Stimulated activated naive CD8-positive, alpha-beta T cell treated with anti-CD3 and anti-CD28 coated beads, Interleukin-15, Interleukin-2, amounts not matched to agents 100 ng/mL and 50 ng/mL, for 24 hours (primary cell): Measurements from ENCODE around the gene PIANP.
"Not testable (repeated sequence)": the region's sequence is repeated elsewhere in the genome, so short reads cannot be mapped to it uniquely, and the experiment has no call there.

ENCODE experiments used
- H3K27ac Mint-ChIP-seq: one replicate; pipeline ENCODE4 v1.8.0; 2021; ENCODE audit warnings: mild to moderate bottlenecking, mixed read lengths
- H3K27me3 Mint-ChIP-seq: one replicate; pipeline ENCODE4 v1.8.0; 2021; ENCODE audit warnings: mixed read lengths
- H3K36me3 Mint-ChIP-seq: one replicate; pipeline ENCODE4 v1.8.0; 2021; ENCODE audit warnings: low read depth, mixed read lengths
- H3K4me1 Mint-ChIP-seq: one replicate; pipeline ENCODE4 v1.8.0; 2021; ENCODE audit warnings: low read depth, mixed read lengths
- H3K4me3 Mint-ChIP-seq: one replicate; pipeline ENCODE4 v1.8.0; 2021; ENCODE audit warnings: mild to moderate bottlenecking, mixed read lengths
- H3K9me3 Mint-ChIP-seq: one replicate; pipeline ENCODE4 v1.8.0; 2021; ENCODE audit warnings: mixed read lengths

The PIANP gene

DNA sequence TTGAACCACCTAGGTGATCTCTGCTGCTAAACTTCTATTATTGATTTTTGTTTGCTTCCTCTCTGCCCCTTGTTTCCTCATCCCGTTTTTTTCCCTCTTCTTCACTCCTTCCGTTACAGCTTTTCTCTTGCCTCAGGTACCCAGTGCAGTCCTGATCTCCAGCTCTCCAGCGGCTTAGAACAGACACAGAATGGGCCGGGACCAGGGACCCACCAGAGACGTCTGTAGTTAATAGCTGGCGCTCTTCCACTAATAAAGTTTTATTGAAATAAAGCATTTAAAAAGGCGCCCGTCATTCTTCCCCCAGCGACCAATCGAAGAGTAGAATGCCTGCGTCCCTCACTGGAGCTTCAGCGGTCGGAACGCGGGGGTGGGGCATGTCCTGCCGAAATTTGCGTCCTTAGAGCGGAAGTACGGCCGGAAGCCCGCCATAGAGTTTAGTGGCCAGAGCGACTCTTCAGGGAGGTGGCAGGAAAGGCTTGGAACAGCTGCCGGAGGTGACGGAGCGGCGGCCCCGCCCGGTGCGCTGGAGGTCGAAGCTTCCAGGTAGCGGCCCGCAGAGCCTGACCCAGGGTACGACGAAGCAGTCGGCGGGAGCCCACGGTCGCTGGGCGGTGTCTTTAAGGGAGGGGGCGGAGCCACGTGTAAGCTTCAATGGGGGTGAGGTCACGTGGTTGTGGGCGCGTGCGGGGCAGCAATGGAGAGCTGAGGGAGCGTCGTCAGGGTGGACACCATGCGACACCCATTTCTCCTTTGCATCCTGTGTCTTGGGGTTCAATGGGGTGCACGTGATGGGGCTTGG is 23.2 kb upstream of the PIANP start, which contains the start of gene COPS7A:
Gene COPS7A, plus strand, starts transcription at position 440 of the 802 bp plus-strand sequence. CDS start 611 bp downstream, outside the sequence.
- Mint-ChIP-seq H3K9me3 (no peaks in the 10 kb centered on the region), H3K36me3 (peaks cover 21% of the 10 kb centered on the region), H3K27ac (peak within 1 kb of the TSS; percentile 91), H3K27me3 (no peaks in the 10 kb centered on the region), H3K4me3 (peak within 1 kb of the TSS; percentile 88), H3K4me1 (peaks cover 31% of the 10 kb centered on the region)

DNA sequence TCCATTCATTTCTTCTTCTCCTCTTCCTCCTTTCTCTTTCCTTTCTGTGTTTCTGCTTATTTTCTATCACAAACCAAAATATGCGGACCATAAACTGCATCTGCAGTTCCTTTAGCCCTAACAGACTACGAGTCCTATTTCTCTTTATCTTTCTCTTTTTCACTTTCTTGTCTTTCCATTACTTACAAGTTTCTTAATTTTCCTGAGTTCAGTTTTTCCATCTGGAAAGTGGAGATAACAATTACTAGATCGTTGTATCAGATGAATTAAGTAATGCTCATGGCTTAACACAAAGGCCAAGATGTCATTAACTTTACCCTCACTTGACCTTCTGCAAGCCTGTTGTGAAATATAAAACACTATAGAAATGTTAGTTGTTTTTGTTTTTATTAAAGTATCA is 22.2 kb upstream of the PIANP start:
- peak overlapping the region; percentile 88 for H3K4me3 Mint-ChIP-seq
- peaks cover 31% of the 10 kb centered on the region for H3K4me1 Mint-ChIP-seq
- no peaks in the 10 kb centered on the region for H3K9me3 Mint-ChIP-seq
- H3K27ac Mint-ChIP-seq, result no peak overlapping the region
- no peaks in the 10 kb centered on the region for H3K27me3 Mint-ChIP-seq
- peaks cover 14% of the 10 kb centered on the region for H3K36me3 Mint-ChIP-seq

DNA sequence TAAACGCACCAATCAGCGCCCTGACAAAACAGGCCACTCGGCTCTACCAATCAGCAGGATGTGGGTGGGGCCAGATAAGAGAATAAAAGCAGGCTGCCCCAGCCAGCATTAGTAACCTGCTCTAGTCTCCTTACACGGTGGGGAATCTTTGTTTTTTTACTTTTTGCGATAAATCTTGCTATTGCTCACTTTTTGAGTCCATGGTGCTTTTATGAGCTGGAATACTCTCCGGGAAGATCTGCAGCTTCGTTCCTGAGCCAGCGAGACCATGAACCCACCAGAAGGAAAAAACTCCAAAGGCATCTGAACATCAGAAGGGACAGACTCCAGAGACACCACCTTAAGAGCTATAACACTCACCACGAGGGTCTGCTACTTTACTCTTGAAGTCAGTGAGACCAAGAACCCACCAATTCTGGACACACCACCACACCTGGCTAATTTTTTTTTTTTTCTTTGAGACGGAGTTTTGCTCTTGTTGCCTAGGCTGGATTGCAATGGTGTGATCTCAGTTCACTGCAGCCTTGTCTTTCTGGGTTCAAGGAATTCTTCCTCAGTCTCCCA is 16.3 kb upstream of the PIANP start:
- peaks cover 3% of the 10 kb centered on the region for H3K27me3 Mint-ChIP-seq
- no peaks in the 10 kb centered on the region for H3K9me3 Mint-ChIP-seq
- H3K27ac Mint-ChIP-seq, result no peak overlapping the region
- H3K4me3 Mint-ChIP-seq, result no peak overlapping the region
- no peaks in the 10 kb centered on the region for H3K4me1 Mint-ChIP-seq
- H3K36me3 Mint-ChIP-seq, result no peaks in the 10 kb centered on the region

DNA sequence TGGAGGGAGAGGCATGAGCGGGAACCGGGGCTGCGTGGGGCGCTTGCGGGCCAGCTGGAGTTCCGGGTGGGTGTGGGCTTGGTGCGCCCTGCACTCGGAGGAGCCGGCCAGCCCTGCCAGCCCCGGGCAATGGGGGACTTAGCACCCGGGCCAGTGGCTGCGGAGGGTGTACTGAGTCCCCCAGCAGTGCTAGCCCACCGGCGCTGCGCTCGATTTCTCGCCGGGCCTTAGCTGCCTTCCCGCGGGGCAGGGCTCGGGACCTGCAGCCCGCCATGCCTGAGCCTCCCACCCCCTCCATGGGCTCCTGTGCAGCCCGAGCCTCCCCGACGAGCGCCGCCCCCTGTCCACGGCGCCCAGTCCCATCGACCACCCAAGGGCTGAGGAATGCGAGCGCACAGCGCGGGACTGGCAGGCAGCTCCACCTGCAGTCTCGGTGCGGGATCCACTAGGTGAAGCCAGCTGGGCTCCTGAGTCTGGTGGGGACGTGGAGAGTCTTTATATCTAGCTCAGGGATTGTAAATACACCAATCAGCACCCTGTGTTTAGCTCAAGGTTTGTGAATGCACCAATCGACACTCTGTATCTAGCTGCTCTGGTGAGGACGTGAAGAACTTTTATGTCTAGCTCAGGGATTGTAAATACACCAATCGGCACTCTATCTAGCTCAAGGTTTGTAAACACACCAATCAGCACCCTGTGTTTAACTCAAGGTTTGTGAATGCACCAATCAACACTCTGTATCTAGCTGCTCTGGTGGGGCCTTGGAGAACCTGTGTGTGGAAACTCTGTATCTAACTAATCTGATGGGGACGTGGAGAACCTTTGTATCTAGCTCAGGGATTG is 15.6 kb upstream of the PIANP start:
- H3K4me3 Mint-ChIP-seq, H3K27ac Mint-ChIP-seq, H3K36me3 Mint-ChIP-seq, H3K27me3 Mint-ChIP-seq, H3K9me3 Mint-ChIP-seq, H3K4me1 Mint-ChIP-seq: not testable (repeated sequence)

DNA sequence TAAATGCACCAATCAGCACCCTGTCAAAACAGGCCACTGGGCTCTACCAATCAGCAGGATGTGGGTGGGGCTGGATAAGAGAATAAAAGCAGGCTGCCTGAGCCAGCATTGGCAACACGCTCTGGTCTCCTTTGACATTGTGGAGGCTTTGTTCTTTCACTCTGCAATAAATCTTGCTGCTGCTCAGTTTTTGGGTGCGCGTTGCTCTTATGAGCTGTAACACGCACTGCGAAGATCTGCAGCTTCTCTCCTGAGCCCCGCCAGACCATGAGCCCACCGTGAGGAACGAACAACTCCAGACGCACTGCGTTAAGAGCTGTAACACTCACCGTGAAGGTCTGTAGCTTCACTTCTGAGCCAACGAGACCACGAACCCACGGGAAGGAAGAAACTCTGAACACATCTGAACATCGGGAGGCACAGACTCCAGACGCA is 8.4 kb upstream of the PIANP start:
- peaks cover 6% of the 10 kb centered on the region for H3K4me1 Mint-ChIP-seq

DNA sequence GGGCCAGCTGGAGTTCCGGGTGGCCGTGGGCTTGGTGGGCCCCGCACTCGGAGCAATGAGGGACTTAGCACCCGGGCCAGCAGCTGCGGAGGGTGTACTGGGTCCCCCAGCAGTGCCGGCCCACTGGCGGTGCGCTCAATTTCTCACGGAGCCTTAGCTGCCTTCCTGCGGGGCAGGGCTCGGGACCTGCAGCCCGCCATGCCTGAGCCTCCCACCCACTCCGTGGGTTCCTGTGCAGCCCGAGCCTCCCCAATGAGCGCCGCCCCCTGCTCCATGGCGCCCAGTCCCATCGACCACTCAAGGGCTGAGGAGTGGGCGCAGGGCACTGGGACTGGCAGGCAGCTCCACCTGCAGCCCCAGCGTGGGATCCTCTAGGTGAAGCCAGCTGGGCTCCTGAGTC is 7.7 kb upstream of the PIANP start:
- not testable (repeated sequence) for H3K4me1 Mint-ChIP-seq, H3K27ac Mint-ChIP-seq, H3K4me3 Mint-ChIP-seq, H3K36me3 Mint-ChIP-seq, H3K9me3 Mint-ChIP-seq
- H3K27me3 Mint-ChIP-seq, result peaks cover 24% of the 10 kb centered on the region

More for the DNA sequence above, 8.4 kb upstream of the PIANP start:
- H3K9me3 Mint-ChIP-seq, result no peaks in the 10 kb centered on the region
- peak overlapping the region; percentile 64 for H3K4me3 Mint-ChIP-seq
- peaks cover 20% of the 10 kb centered on the region for H3K27me3 Mint-ChIP-seq
- no peaks in the 10 kb centered on the region for H3K36me3 Mint-ChIP-seq
- peak overlapping the region; percentile 75 for H3K27ac Mint-ChIP-seq

DNA sequence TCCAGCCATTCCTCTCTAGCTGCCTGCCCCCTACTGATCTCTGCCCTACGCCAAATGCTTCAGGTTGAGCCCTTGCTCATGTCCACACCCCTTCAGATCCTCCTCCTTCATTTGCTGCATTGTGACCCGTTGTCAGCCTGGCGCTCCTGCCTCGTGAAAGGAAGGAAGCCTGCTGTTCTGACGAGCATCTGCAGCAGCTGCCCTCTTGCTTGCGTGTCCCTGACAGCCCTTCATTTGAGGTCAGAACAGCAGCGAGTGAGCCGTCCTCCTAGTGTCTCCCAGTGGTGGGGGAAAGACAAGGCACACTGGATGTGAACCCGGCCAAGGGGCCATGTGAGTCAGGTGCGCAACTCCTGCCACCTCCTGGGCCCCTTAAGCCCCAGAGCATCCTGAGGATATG is 3.0 kb upstream of the PIANP start:
- Mint-ChIP-seq H3K4me1 (peaks cover 19% of the 10 kb centered on the region), H3K36me3 (no peaks in the 10 kb centered on the region), H3K9me3 (no peaks in the 10 kb centered on the region), H3K27ac (no peak overlapping the region), H3K4me3 (no peak overlapping the region), H3K27me3 (peaks cover 55% of the 10 kb centered on the region)

DNA sequence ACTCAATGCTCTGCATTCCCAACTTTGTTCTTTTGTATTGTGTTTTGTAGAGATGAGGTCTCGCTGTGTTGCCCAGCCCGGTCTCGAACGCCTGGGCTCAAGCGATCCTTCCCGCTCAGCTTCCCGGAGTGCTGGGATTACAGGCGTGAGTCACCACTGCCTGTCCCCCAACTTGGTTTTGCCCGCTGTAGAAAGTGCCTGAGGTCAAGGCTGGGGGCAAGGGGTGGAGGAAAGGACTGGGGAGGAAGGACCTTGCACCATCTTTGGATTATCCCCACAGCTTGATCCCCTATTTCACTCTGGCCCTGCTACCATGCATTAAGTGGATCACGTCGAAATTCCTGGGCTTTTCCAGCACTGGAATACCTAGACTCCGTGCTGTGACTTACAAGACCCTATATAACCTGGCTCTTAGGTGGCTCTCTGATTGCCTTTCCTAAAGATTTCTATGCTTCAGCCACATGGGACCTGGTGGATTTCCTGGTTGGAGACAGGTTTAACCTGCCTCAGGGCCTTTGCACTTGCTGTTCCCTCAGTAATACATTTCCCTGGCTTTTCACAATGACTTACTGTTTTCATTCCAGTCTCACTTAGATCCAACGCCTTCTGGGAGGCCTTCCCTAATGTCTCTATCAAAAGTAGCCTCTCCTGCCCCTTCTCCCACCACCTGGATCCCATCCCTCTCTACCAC is 608 bp upstream of the PIANP start:
- H3K36me3 Mint-ChIP-seq, result no peaks in the 10 kb centered on the region
- peak overlapping the region; percentile 75 for H3K4me3 Mint-ChIP-seq
- peaks cover 59% of the 10 kb centered on the region for H3K27me3 Mint-ChIP-seq
- no peaks in the 10 kb centered on the region for H3K9me3 Mint-ChIP-seq
- H3K27ac Mint-ChIP-seq, result no peak overlapping the region
- H3K4me1 Mint-ChIP-seq, result peaks cover 26% of the 10 kb centered on the region

DNA sequence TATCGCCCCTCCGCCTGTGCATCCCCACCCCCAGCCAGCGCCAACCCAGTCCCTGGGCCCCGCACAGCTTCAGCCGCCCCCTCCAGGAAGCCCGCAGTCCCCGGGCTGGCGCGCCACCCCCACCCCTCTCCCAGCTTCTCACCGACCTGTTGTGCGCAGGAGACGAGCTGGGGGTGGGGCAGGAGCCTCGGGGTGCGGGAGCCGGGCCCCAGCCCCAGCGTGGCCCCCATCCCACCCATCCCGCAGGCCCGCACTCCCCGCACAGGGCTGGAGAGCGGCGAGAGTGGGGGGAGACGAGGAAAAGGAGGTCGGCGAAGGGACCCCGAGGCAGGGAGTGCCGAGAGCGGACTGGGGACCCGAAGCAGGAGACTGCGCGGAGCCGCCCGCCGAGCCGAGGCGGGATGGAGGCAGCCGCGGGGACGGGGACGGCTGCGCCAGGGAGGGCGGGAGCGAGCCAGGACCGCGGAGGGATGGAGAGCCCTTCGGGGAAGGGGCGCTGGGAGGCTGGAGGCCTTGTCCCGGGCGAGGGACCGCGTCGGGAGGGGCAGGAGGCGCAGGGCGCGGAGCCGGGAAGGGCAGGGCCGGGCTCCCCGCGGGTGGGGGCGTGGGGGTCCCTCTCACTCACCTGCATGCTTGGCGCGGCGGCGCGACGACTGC is 498 bp downstream of the PIANP start:
- Mint-ChIP-seq H3K4me3 (peak overlapping the region; percentile 44), H3K27me3 (peaks cover 56% of the 10 kb centered on the region), H3K9me3 (no peaks in the 10 kb centered on the region), H3K4me1 (peaks cover 33% of the 10 kb centered on the region), H3K27ac (no peak overlapping the region), H3K36me3 (no peaks in the 10 kb centered on the region)

DNA sequence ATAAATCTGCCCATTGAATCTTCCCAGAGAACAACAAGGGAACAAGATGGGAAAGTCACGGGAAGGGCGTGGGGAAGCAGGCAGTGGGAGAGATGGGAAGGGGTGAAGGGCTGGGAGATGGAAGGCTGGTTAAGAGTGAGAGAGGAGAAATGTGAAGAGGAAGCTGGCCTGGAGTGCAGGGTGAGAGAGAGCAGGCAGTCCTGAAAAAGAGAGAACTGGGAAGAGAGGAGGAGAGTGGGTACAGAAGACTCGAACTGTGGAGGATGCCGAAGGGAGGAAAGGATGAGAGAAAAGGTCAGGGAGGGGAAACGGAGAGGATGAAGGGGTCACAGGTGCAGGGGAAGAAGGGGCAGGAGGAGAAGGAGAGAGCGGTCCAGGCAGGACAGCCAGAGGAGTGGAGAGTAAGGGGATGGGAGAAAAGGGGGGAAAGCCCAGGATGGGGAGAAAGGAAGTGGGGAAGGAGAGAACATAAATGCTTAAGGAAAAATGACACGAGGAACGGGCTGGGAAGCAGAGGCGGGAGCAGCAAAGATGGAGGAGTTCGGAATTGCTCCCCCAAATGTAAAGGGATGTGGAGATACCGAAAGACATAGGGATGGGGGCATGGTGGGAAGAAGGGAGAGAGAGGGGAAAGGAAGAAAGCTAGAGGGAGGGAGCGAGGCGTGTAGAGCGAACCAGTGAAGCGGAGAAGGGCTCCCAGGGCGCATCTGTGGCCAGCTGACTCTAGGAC is 1.2 kb downstream of the PIANP start:
- no peaks in the 10 kb centered on the region for H3K9me3 Mint-ChIP-seq
- H3K4me1 Mint-ChIP-seq, result peaks cover 33% of the 10 kb centered on the region
- H3K27me3 Mint-ChIP-seq, result peaks cover 50% of the 10 kb centered on the region
- H3K36me3 Mint-ChIP-seq, result no peaks in the 10 kb centered on the region
- H3K27ac Mint-ChIP-seq, result peak overlapping the region; percentile 42
- peak overlapping the region; percentile 44 for H3K4me3 Mint-ChIP-seq

DNA sequence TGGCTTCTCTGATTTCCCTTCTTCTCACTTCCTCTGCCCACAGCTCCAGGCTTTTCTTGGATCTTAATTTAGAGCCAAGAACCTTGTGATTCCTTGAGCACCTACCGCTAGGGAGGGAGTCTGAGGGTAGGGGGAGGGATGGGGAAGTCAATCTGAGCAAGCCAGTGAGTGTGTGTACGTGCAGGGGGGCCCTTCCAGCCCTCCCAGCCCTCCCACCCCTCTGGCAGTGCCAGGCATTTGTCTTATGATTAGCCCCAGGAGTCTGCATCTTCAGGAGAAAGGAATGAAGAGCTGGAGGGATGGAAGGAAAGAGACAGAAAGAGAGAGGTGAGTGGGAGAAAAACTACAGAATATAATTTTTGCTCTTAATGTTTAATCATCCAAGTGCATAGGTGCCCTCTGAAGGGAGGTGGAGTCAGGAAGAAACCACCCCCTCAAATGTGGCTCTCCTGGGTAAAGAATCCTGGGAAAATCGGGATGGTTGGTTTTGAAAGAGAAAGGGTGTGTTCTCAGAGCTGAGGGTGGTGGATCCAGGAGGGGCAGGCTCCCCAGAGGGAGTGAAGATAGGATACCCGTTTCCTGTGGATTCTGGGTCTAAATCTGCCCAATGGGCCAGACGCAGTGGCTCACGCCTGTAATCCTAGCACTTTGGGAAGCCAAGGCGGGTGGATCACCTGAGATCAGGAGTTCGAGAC is 2.1 kb downstream of the PIANP start:
- no peaks in the 10 kb centered on the region for H3K9me3 Mint-ChIP-seq
- H3K4me3 Mint-ChIP-seq, result no peak overlapping the region
- peaks cover 33% of the 10 kb centered on the region for H3K4me1 Mint-ChIP-seq
- no peak overlapping the region for H3K27ac Mint-ChIP-seq
- peaks cover 43% of the 10 kb centered on the region for H3K27me3 Mint-ChIP-seq
- H3K36me3 Mint-ChIP-seq, result no peaks in the 10 kb centered on the region

DNA sequence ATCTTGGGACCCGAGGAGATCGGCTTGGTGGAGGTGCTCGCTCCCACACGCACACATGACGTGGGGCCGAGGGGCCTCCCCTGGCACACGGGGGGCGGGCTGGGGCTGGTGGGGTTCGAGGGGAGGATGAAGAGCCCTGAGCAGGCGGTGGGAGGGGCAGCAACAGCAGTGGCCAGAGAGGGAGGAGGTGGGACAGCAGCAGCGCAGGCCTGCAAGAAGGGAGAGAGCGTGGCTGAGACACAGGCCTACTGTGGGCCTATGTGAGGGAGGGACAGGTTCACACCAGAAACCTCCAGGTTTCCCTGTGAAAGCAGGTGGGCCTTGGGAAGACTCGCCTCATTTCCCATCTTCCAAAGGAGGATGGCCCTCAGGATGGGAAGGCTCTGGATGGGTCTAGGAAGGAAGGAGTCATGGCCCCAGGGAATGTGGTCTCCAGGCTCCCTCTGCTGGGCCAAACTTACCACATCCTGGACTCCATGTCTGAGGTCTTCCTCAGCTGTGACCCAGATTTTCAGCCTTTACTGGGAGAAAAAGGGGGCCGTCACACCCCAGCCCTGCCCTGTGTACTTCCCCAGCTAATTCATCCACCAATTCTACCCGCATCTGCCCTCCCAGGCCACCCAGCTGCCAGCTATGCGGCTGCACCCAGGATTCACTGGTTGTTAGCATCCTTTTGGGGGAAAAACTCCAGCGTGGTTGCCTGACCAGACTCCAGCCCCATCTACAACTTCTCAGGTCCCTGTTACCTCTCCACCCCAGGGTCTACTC is 2.8 kb downstream of the PIANP start:
- no peaks in the 10 kb centered on the region for H3K9me3 Mint-ChIP-seq
- no peak overlapping the region for H3K27ac Mint-ChIP-seq
- H3K4me3 Mint-ChIP-seq, result no peak overlapping the region
- no peaks in the 10 kb centered on the region for H3K36me3 Mint-ChIP-seq
- peaks cover 37% of the 10 kb centered on the region for H3K27me3 Mint-ChIP-seq
- H3K4me1 Mint-ChIP-seq, result peaks cover 33% of the 10 kb centered on the region
